Activated T-helper 1 cell treated with Interleukin-2 at 50 U/mL for 16 hours (primary cell): ENCODE data around the gene LUC7L2.
"Not testable (repeated sequence)": the region's sequence is repeated elsewhere in the genome, so short reads cannot be mapped to it uniquely, and the experiment has no call there.

Experiments
- DNase-seq: peaks from one replicate; pipeline ENCODE4 v3.0.0-alpha.2; 2020; ENCODE audit warnings: low read depth

LUC7L2 gene

DNA sequence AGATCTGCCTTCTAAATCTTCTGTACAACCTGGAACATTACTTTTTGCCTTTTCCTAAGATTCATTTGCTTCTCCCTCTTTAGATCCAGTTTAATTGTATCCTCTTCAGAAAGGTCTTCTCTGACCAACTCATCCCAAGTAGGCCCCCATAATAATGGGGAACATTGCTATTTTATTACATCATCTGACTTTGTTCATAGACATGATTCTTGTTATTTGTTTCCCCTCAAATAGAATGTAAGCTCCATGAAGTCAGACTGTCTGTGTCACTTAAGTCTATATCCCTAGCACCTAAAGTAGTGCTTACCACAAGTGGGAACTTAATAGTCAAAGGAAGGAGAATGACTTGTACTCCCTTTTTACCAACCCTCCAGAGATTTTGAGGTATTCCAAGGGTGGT is 37.5 kb downstream of the LUC7L2 start:
- DNase-seq = no peak

DNA sequence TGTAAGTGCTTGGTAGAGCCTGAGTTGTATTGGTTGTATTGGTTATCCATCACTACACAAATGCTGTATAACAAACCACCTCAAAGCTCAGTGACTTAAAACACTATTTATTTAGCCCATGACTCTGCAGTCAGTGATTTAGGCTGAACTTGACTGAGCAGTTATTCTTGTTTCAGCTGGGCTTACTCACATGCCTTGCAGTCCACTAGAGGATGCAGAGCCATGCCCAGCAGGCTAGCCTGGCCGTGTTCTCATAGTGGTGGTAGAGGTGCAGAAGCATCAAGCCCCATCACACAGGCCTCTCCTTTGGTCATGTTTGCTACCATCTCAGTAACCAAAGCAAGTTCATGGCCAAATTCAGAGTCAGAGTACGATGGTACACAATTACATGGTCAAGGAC is 43.9 kb downstream of the LUC7L2 start:
- DNase-seq = no peak

GRCh38 chr7:139407555-139407954 is 47.9 kb downstream of the LUC7L2 start:
- DNase-seq = no peak

DNA sequence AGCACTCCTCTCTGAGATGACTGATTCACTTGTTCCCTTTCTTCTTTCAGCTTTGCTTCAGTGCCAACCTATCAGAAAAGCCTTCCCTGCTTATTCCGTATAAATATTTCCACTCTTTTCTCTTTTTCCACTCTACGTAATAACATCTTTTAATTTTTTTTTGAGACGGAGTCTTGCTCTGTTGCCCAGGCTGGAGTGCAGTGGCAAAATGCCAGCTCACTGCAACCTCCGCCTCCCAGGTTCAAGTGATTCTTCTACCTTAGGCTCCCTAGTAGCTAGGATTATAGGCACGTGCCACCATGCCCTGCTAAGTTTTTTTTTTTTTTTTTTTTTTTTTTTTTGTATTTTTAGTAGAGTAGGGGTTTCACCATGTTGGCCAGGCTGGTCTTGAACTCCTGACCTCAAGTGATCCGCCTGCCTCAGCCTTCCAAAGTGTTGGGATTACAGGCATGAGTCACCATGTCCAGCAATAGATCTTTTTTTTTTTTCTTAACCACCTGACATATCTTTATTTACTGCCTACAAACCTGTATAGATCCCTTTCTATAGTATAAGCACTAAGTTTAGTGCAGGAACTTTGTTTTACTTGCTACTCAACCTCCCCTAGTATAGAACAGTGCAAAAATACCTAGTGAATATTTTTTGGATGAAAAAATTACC is 55.2 kb downstream of the LUC7L2 start:
- not testable (repeated sequence) for DNase-seq

DNA sequence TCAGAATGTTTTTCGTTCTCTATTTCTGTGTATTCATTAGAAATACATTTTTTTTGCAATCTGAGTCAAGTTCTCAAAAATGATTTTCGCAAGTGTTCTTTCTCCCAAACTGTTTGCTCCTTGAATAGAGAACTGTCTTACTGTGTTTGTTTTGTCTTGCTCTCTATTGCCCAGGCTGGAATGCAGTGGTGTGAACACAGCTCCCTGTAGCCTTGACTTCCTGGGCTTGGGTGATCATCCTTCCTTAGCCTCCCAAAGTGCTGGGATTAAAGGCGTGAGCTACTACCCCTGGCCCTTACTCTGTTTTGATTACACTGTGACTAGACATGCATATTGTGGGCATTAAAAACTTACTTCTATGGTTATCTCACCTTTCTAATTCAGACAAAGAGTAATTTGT is 56.7 kb downstream of the LUC7L2 start:
- DNase-seq = no peak

GRCh38 chr7:139417478-139417877 is 57.8 kb downstream of the LUC7L2 start:
- no peak for DNase-seq

DNA sequence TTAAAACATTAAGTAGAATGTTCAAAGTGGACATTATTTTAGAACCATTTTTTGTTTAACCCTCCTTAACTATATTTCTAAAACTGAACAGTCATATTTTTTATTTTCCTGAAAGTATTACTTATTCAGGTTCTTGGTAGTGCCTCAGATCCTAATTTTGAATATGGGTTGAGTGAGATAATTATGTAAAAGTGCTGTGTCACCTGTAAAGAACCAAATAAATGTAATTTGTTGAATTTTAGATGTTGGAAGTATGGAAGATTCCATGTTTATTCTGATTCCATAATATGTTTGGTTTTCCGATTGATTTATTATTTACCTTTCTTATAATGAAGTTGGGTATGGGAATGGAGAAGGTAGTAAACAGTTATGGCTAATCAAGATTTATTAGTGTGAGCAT is 61.4 kb downstream of the LUC7L2 start:
- DNase-seq = no peak

GRCh38 chr7:139422126-139422525 is 62.4 kb downstream of the LUC7L2 start:
- DNase-seq = no peak

- DNase-seq = no peak
Observed at GRCh38 chr7:139423091-139423490, 63.4 kb downstream of the LUC7L2 start.

- DNase-seq = no peak
Observed at GRCh38 chr7:139424004-139424403, 64.3 kb downstream of the LUC7L2 start.

DNA sequence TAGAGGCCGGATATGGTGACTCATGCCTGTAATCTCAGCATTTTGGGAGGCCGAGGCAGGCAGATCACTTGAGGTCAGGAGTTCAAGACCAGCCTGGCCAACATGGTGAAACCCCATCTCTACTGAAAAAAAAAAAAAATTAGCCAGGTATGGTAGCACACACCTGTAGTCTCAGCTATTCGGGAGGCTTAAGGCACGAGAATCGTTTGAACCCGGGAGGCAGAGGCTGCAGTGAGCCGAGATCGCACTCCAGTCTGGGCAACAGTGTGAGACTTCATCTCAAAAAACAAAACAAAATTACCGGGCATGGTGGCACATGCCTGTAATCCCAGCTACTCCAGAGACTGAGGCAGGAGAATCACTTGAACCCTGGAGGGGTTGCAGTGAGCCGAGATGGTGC is 66.0 kb downstream of the LUC7L2 start:
- DNase-seq = not testable (repeated sequence)

DNA sequence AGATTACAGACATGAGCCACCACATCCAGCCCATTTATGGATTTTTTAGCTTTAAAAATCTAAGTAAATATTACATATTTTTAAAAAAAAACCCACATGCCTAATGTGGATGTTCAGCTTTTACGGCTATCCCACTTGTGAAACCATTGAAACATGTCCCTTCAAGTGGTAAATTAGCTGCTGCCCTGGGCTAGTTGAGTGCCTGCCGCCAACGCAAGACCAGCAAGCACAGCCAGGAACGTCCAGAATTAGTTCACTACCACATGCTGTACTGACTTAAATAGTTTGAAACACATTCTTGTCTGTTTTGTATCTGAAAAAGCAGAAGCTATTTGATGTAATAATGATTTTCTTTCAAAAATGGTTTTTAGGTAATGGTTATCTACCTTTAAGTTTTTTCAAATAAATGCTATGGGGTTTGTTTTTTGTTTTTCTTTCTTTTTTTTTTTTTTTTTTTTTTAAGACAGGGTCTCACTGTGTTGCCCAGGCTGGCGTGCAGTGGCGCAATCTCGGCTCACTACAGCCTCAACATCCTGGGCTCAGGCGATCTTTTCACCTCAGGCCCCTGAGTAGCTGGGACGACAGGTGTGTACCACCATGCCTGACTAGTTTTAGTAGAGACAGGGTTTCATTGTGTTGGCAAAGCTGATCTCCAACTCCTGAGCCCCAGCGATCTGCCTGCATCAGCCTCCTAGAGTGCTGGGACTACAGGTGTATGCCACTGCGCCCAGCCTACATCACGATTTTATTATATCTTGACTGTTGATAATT is 66.7 kb downstream of the LUC7L2 start:
- no peak for DNase-seq

- DNase-seq = no peak
Observed at GRCh38 chr7:139427029-139427420, 67.3 kb downstream of the LUC7L2 start.

- no peak for DNase-seq
Observed at GRCh38 chr7:139427788-139428187, 68.1 kb downstream of the LUC7L2 start.

DNA sequence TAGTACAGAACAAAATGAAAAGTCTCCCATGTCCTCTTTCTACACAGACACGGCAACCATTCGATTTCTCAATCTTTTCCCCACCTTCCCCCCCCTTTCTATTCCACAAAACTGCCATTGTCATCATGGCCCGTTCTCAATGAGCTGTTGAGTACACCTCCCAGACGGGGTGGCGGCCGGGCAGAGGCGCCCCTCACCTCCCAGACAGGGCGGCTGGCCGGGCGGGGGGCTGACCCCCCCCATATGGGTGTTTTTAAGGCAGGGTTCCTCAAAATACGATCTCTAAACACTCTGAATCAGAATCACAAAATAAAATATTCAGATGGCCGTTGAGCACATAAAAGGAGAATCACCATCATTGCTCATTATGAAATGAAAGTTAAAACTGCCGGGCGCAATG is 70.0 kb downstream of the LUC7L2 start:
- DNase-seq = not testable (repeated sequence)

DNA sequence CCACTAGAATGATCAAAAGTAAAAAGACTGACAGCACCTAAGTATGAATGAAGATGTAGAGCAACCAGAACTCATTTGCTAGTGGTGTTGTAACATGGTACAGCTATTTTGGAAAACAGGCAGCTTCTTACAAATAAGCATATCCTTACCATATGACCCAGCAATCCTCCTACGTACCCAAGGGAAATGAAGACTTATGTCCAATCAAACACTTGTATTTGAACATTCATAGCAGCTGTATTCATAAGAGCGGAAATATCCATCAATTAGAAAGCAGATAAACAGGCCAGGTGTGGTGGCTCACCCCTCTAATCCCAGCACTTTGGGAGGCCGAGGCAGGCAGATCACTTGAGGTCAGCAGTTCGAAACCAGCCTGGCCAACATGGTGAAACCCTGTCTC is 70.7 kb downstream of the LUC7L2 start:
- DNase-seq = no peak

GRCh38 chr7:139431010-139431409 is 71.3 kb downstream of the LUC7L2 start:
- DNase-seq = no peak

GRCh38 chr7:139431459-139431858 is 71.8 kb downstream of the LUC7L2 start:
- no peak for DNase-seq

- no peak for DNase-seq
Observed at GRCh38 chr7:139436806-139437205, 77.1 kb downstream of the LUC7L2 start.

DNA sequence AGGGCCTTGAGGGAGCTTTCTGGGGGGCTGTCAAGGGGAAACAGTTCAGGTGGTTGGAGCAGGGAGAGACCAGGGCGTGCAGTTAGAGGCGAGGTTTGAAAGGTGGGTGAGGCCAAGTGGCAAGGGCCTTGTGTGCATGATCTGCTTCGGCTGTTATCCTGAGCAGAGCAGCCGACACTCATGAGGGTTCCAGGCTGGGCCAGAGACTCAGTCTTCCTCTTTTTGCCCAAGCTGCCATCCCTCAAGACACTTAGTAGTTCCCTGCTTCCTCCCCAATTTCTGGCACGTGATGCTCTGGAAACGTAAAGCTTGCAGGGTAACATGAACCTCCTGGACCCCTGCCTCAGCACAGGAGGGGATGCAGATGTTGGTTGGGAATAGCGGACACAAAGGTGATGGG is 79.7 kb downstream of the LUC7L2 start:
- DNase-seq = no peak

- DNase-seq = no peak
Observed at GRCh38 chr7:139441961-139442360, 82.3 kb downstream of the LUC7L2 start.

DNA sequence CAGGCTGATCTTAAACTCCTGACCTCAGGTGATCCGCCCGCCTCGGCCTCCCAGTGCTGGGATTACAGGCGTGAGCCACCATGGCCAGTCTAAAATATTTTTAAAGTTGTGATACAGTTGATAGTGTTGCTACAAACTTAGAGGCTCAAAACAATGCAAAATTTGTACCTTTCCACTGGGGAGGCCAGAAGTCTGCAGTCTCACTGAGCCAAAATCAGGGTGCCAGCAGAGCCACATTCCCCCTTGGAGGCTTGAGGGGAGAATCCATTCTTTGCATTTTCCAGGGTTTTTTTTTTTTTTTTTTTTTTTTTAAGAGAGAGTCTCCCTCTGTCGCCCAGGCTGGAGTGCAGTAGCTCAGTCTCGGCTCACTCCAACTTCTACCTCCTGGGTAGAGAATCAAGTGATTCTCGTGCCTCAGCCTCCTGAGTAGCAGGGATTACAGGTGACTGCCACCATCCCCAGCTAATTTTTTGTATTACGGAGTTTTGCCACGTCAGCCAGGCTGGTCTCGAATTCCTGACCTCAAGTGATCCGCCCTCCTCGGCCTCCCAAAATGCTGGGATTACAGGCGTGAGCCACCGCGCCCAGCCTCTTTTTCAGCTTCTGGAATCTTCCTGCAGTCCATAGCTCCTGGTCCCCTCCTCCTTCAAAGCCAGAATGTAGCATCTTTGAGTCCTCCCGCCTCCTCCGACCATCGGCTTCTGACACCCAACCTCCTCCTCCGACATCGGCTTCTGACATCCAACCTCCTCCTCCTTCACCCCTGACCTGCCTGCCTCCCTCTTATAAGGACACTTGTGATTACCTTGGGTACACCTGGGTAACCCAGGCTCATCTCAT is 86.6 kb downstream of the LUC7L2 start:
- no peak for DNase-seq

DNA sequence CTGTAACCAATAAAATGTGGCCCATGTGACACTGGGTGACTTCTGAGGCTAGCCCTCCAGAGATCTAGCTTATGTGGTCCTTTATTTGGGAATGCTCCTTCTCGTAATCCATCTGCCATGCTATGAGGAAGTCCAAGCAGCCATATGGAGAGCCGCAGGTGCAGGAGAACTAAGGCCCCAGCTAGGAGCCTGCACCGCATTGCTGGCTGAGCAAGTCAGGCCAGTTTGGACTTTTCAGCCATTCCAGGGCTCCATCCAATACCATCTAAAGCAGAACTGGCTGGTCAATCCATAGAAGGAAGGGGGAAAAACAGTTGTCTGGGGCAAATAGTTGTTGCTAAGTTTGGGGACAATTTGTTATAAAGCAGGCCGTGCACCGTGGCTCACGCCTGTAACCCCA is 91.2 kb downstream of the LUC7L2 start:
- DNase-seq = no peak
